ENCODE data around the gene CYB5R4.

CYB5R4 gene

DNA sequence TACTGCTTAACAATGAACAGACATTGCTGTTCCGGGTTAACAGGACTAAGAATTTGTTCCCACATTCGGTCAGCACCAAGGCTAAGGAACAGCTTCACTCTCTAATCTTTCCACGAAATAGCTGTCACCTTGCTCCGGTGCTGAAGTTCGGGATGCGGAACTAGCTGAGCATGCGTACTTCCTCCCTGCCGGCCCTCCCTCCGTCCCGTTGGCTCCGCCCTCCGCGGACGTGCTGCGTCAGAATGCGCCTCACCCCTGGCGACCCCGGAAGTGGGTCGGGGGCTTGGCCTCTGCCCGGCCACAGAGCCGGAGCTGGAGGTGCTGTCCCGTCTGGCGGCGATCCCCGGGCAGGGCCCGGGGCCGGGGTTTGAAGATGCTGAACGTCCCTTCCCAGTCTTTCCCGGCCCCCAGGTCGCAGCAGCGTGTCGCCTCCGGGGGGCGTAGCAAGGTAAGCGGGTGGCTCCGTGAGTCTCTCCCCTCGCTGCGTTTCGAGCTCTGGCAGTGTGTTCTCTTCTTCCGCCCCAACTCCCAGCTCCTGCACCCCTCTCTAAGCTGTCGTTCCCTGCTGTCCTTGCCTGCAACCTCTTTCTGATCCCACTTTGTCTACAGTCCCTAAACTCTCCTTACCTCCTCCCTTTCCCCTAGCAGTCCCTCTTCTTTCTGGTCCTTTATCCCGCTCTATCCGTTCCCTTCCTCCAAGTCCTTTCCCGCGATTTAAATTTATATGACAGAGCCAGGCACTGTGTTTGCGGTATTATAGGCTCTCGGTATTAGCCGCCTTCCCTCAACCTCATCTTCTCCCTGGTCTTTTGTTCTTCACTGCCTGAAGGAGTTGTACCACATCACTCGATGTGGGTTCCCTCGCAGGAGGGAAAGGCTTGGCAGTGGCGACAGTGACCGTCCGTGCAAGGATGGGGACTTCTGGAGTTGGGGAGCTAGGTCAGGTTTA is at the start of gene CYB5R4:
Gene CYB5R4 (plus strand): TSS at position 280 of the 949 bp plus-strand sequence. CDS start 94 bp downstream, at position 374.
- peak; percentile 87 for DNase-seq (ENCODE audit: low spot score)

- DNase-seq (ENCODE audit: low spot score) = no peak
Observed at GRCh38 chr6:83812595-83812994, 46.9 kb upstream of the CYB5R4 start.

DNA sequence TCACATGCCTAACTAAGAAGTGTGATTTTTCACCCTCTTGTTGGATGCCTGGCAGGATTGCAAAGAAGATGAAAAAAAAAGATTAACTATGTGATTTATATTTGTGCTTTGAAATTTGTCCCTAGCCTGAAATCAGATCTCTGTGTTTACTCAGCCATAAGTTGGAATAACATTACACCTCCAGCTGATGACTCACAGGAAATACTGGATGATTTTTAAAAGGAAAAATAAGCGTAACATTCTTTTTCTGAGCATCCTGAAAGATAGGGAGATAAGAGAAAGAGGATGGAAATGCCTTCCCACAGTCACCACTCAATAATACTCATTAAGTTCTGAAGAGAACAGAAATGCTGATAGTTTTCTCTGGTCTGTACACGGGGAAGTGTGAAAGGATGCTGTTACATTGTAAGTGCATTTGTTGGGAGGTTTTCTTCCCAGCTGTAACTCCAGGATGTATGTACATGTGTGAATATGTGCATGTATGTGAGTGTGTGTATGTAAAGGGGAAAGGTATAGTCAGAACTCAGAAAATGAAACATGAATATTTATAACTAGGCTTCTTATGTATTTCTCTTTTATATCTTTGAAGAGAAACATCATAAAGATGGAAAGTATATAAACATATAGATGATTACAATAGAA is 43.7 kb upstream of the CYB5R4 start:
- DNase-seq (ENCODE audit: low spot score) = no peak

- no peak for DNase-seq (ENCODE audit: low spot score)
Observed at GRCh38 chr6:83822629-83823169, 36.8 kb upstream of the CYB5R4 start.

- DNase-seq (ENCODE audit: low spot score) = no peak
Observed at GRCh38 chr6:83824388-83824801, 35.1 kb upstream of the CYB5R4 start.

- no peak for DNase-seq (ENCODE audit: low spot score)
Observed at GRCh38 chr6:83824831-83825230, 34.7 kb upstream of the CYB5R4 start.

DNA sequence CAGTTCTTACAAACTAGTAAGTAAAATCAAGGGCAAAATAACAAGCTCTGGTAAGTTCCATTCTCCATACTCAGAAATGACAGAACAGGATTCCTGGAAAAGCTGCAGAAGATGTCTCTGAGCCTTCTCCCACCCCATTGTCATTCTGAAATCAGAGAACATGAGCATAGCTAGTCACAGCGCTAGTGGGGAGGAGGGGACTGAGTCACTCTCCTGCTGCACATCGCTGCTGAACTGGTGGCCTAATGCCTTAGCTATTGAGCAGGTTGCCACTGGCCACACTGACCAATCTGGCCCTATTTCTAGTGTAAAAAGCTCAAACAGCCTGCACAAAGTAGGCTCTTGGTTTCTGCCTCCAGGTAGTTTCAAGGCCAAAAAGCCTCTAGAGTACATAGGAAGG is 32.4 kb upstream of the CYB5R4 start:
- no peak for DNase-seq (ENCODE audit: low spot score)

DNA sequence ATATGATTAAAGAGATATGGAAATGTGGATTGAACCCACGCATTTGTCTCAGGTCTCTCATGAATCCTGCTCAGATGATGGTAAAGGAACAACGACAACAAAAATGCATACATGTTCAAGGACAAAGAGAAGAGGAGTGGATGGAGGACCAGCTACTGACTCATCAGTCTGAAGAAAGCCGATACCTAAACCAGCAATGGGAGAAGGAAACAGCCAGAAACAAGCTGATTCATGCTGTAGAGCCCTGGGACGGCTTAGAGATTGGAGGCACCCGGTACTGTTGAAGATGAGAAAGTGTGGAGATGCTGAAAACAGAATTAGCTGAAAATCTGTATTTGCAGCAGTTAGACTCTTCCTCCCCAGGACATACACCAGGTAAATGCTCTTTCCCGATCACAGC is 20.8 kb upstream of the CYB5R4 start:
- DNase-seq (ENCODE audit: low spot score) = no peak

DNA sequence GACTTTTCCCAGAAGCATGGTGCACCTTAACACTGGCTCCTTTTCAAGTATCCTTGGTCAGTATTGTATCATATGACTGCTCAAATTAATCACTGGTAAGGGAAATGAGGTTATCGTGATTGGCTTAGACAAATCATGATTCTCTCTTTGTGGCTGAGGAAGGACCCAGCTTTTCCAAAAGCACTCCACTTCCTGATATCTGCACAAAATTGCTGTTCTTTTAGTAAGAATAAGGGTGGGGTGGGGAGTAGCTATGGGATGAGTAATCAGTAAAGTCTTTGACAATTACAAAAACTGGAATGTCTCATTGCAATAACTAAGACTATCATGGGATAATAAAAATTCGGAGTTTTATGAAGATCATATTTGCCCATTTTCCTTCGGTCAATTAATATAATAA is 15.3 kb upstream of the CYB5R4 start:
- no peak for DNase-seq (ENCODE audit: low spot score)

- DNase-seq (ENCODE audit: low spot score) = no peak
Observed at GRCh38 chr6:83846291-83846690, 13.2 kb upstream of the CYB5R4 start.

GRCh38 chr6:83847179-83847578 is 12.3 kb upstream of the CYB5R4 start:
- no peak for DNase-seq (ENCODE audit: low spot score)

GRCh38 chr6:83849127-83849526 is 10.4 kb upstream of the CYB5R4 start:
- no peak for DNase-seq (ENCODE audit: low spot score)

- DNase-seq (ENCODE audit: low spot score) = no peak
Observed at GRCh38 chr6:83849610-83850009, 9.9 kb upstream of the CYB5R4 start.

GRCh38 chr6:83852528-83853177 is 6.8 kb upstream of the CYB5R4 start:
- DNase-seq (ENCODE audit: low spot score) = no peak

- DNase-seq (ENCODE audit: low spot score) = no peak
Observed at GRCh38 chr6:83853178-83854000, 6.1 kb upstream of the CYB5R4 start, which contains the start of gene RIPPLY2. RIPPLY2 (plus strand) TSS chr6:83853360; CDS start chr6:83853417, 57 bp downstream.

DNA sequence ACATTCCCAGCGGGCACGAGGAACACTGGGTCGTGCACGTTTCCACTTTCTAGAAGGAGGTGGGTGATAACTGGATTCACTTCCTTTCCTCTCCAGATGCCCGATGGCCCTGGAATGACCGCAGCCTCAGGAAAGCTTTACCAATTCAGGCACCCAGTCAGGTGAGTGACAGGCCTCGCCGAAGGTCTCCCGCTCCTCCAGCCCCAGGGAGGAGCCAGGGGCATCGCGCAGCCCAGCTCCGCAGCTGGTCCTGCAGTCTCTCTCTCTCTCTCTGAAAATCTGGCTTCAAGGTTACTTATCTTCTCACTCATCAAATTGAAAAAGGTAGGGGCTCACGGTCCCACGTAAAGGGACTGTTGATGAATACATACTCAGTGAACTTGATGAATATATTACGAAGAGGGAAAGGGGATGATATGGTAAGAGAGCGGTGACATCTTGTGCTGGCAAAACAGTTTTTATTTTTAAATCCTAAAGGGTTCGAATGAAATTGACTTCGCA is 5.4 kb upstream of the CYB5R4 start:
- DNase-seq (ENCODE audit: low spot score) = no peak

DNA sequence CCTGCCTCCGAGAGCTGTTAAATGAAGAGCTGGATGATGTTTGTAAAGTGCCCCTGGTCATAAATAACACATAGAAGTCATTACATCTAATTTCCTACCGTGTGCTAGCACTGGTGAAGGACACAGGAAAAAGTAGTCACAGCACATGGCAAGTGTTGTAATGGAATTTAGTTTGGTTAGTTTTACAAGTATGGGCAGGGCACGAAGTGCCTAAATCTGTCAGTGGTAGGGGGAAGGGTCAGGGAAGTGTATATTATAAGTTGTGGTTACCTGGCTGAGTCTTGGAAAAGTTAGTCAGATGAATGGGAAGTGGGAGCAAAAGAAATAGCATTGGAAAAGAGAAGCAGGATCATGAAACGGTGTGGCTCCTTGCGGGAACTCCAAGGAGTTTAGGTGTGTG is 4.7 kb upstream of the CYB5R4 start:
- DNase-seq (ENCODE audit: low spot score) = no peak

GRCh38 chr6:83860359-83860755 is 868 bp downstream of the CYB5R4 start:
- DNase-seq (ENCODE audit: low spot score) = peak; percentile 4

DNA sequence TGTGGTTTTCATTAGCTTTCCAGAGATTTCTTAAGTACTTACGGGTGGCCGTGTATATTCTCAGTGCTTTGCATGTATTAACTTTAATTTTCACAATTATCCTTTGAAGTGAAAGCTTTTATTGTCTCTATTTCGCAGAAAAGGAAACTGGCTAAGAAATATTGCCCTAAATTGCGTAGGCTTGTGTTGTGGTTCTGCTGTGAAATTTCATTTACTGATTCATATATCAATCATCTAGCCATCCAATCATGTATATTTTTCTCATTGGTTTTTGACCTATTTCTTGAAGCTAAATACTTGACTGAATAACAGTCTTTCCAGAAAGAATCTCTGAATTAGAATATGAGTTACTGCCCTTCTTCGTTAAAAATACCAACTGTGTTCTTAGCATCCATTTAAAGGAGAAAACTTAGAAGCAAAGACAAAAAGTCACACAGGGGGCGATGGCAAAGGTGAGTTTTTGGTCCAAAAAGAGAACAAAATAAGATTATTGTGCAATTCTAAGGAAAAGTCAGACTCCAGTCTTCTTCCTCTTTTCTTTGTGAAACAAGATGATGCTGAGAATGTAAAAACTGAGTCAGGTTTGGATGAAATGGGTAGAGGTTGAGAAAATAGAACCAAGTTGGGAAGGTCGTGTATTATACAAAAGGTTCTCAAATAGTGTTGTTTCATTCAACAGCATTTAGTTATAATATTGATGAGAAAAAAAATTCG is 1.4 kb downstream of the CYB5R4 start:
- no peak for DNase-seq (ENCODE audit: low spot score)

- DNase-seq (ENCODE audit: low spot score) = no peak
Observed at GRCh38 chr6:83862776-83863471, 3.4 kb downstream of the CYB5R4 start.
